Adipocyte (in vitro differentiated cells): ENCODE results near the gene BMP2K.
"Not testable (repeated sequence)": the region's sequence is repeated elsewhere in the genome, so short reads cannot be mapped to it uniquely, and the experiment has no call there.

Experiments used
- DNase-seq: peaks from one replicate; pipeline ENCODE4 v3.0.0-alpha.2; 2015; ENCODE audit warnings: low read depth
- H3K27me3 ChIP-seq: replicated peaks from 2 replicates; pipeline ENCODE4 v1.7.0; 2013; ENCODE audit warnings: mild to moderate bottlenecking, low read length, moderate library complexity; ENCODE audit not compliant: control insufficient read depth, insufficient read depth
- H3K36me3 ChIP-seq: 2 replicates; pipeline ENCODE4 v1.7.0; 2013; ENCODE audit warnings: low read length, mild to moderate bottlenecking, moderate library complexity; ENCODE audit not compliant: control insufficient read depth, insufficient read depth, severe bottlenecking
- H3K4me1 ChIP-seq: 2 replicates; pipeline ENCODE4 v1.7.0; 2013; ENCODE audit warnings: mild to moderate bottlenecking, low read length, moderate library complexity; ENCODE audit not compliant: control insufficient read depth, insufficient read depth
- H3K4me3 ChIP-seq: 2 replicates; pipeline ENCODE4 v1.7.0; 2013; ENCODE audit warnings: mild to moderate bottlenecking, low read length, moderate library complexity
- H3K9ac ChIP-seq: 2 replicates; pipeline ENCODE4 v1.7.0; 2013; ENCODE audit warnings: mild to moderate bottlenecking, low read length, moderate library complexity
- H3K9me3 ChIP-seq: 2 replicates; pipeline ENCODE4 v1.7.0; 2013; ENCODE audit warnings: mild to moderate bottlenecking, low read length, moderate library complexity; ENCODE audit not compliant: control insufficient read depth

The BMP2K gene

DNA sequence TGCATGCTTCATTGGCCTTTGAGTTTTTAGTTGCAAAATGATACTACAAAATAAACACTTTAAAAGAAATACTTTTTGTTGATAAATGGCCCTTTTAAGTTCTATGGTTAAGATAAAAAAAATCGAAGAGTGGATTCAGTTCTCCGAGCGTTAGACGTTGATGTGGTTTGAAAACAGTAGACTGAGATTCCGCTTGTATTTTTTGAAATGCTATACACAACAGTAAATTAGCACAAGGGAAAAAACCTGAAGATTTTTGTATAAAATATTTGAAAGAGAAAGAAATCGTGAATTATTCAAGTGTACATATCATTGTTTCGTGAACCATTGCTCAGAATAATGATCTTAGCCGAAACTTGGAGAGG is 1.4 kb downstream of the BMP2K start:
- peaks cover 26% of the 10 kb centered on the region for H3K4me1 ChIP-seq
- peak overlapping the region; percentile 90 for H3K4me3 ChIP-seq
- peaks cover 3% of the 10 kb centered on the region for H3K36me3 ChIP-seq
- H3K27me3 ChIP-seq: no peaks in the 10 kb centered on the region
- H3K9ac ChIP-seq: peak overlapping the region; percentile 98
- no peaks in the 10 kb centered on the region for H3K9me3 ChIP-seq
- no peak for DNase-seq

- peaks cover 26% of the 10 kb centered on the region for H3K4me1 ChIP-seq
- H3K9ac ChIP-seq: peak overlapping the region; percentile 98
- H3K36me3 ChIP-seq: peaks cover 3% of the 10 kb centered on the region
- H3K9me3 ChIP-seq: no peaks in the 10 kb centered on the region
- no peaks in the 10 kb centered on the region for H3K27me3 ChIP-seq
- H3K4me3 ChIP-seq: peak overlapping the region; percentile 90
- DNase-seq: no peak
Measured at GRCh38 chr4:78778530-78778929, 2.4 kb downstream of the BMP2K start.

GRCh38 chr4:78779280-78779679 is 3.1 kb downstream of the BMP2K start:
- Histone ChIP-seq H3K4me1 (peaks cover 32% of the 10 kb centered on the region), H3K9ac (no peak overlapping the region), H3K4me3 (no peak overlapping the region), H3K27me3 (no peaks in the 10 kb centered on the region), H3K36me3 (peaks cover 3% of the 10 kb centered on the region), H3K9me3 (no peaks in the 10 kb centered on the region)
- peak; percentile 57 for DNase-seq

- Histone ChIP-seq H3K4me1 (peaks cover 35% of the 10 kb centered on the region), H3K27me3 (no peaks in the 10 kb centered on the region), H3K4me3 (no peak overlapping the region), H3K9me3 (no peaks in the 10 kb centered on the region), H3K36me3 (peaks cover 3% of the 10 kb centered on the region), H3K9ac (no peak overlapping the region)
- no peak for DNase-seq
Measured at GRCh38 chr4:78780093-78780492, 3.9 kb downstream of the BMP2K start.

DNA sequence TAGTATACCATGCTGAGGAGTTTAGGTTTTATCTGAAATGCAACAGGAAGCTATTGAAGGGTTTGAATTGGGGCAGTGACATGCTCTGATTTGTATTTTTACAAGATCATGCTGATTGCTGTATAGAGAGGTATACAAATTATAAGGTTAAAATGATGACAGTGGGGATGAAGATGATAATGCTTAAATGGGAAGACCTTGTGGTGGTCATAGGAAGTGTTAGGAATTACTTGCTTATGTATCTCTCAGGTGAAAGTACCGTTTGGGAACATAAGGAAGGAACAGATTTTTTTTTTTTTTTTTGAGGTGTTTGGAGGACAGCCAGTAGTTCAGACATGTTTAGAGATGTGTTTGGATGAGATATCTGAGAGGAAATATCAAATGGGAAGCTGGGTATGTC is 5.0 kb downstream of the BMP2K start:
- no peak for DNase-seq
- Histone ChIP-seq H3K9me3 (no peaks in the 10 kb centered on the region), H3K4me1 (peaks cover 45% of the 10 kb centered on the region), H3K36me3 (peaks cover 3% of the 10 kb centered on the region), H3K9ac (no peak overlapping the region), H3K27me3 (no peaks in the 10 kb centered on the region), H3K4me3 (no peak overlapping the region)

- H3K4me1 ChIP-seq: peaks cover 48% of the 10 kb centered on the region
- H3K9me3 ChIP-seq: no peaks in the 10 kb centered on the region
- no peak overlapping the region for H3K9ac ChIP-seq
- DNase-seq: no peak
- H3K36me3 ChIP-seq: peaks cover 3% of the 10 kb centered on the region
- no peaks in the 10 kb centered on the region for H3K27me3 ChIP-seq
- H3K4me3 ChIP-seq: no peak overlapping the region
Measured at GRCh38 chr4:78781924-78782323, 5.8 kb downstream of the BMP2K start.

- Histone ChIP-seq H3K4me1 (peaks cover 43% of the 10 kb centered on the region), H3K9me3 (no peaks in the 10 kb centered on the region), H3K9ac (peak overlapping the region; percentile 19), H3K27me3 (no peaks in the 10 kb centered on the region), H3K36me3 (peaks cover 3% of the 10 kb centered on the region), H3K4me3 (peak overlapping the region; percentile 49)
- peak; percentile 66 for DNase-seq
Measured at GRCh38 chr4:78784236-78784865, 8.2 kb downstream of the BMP2K start.

- H3K4me1 ChIP-seq: peaks cover 43% of the 10 kb centered on the region
Measured at GRCh38 chr4:78787392-78788006, 11.3 kb downstream of the BMP2K start.

GRCh38 chr4:78788007-78788889 is 12.1 kb downstream of the BMP2K start:
- H3K4me3 ChIP-seq: no peak overlapping the region

More at GRCh38 chr4:78787392-78788006, 11.3 kb downstream of the BMP2K start:
- Histone ChIP-seq H3K9ac (no peak overlapping the region), H3K36me3 (no peaks in the 10 kb centered on the region), H3K27me3 (no peaks in the 10 kb centered on the region), H3K4me3 (no peak overlapping the region), H3K9me3 (no peaks in the 10 kb centered on the region)
- DNase-seq: no peak

GRCh38 chr4:78795594-78796416 is 19.7 kb downstream of the BMP2K start:
- not testable (repeated sequence) for H3K27me3 ChIP-seq, H3K36me3 ChIP-seq, DNase-seq, H3K4me3 ChIP-seq, H3K4me1 ChIP-seq, H3K9ac ChIP-seq, H3K9me3 ChIP-seq

More at GRCh38 chr4:78788007-78788889, 12.1 kb downstream of the BMP2K start:
- H3K9ac ChIP-seq: no peak overlapping the region
- H3K4me1 ChIP-seq: peaks cover 43% of the 10 kb centered on the region
- no peak for DNase-seq
- no peaks in the 10 kb centered on the region for H3K9me3 ChIP-seq
- no peaks in the 10 kb centered on the region for H3K36me3 ChIP-seq
- no peaks in the 10 kb centered on the region for H3K27me3 ChIP-seq

GRCh38 chr4:78796526-78796925 is 20.4 kb downstream of the BMP2K start:
- H3K4me1 ChIP-seq: peaks cover 5% of the 10 kb centered on the region
- no peaks in the 10 kb centered on the region for H3K36me3 ChIP-seq
- DNase-seq: no peak
- H3K9ac ChIP-seq: no peak overlapping the region
- H3K4me3 ChIP-seq: no peak overlapping the region
- H3K9me3 ChIP-seq: no peaks in the 10 kb centered on the region
- no peaks in the 10 kb centered on the region for H3K27me3 ChIP-seq
